MM.1S (cell line): Measurements from ENCODE around the gene PTTG1IP.

Experiments used
- DNase-seq: peaks from one replicate; pipeline ENCODE4 v3.0.0-alpha.2; 2015
- H2AFZ ChIP-seq: fragments of 300-600 bp; sonication (generic); 2 replicates; pipeline ENCODE4 v1.6.0; 2016; ENCODE audit warnings: antibody characterized with exemption, low read length
- H3F3A ChIP-seq: fragments of 300-600 bp; sonication (generic); 2 replicates; pipeline ENCODE4 v1.6.1; 2016; ENCODE audit warnings: mild to moderate bottlenecking, antibody characterized with exemption, low read length, moderate library complexity, mixed read lengths; ENCODE audit not compliant: insufficient read depth
- H3K27ac ChIP-seq: fragments of 300-600 bp; sonication (generic); 2 replicates; pipeline ENCODE4 v1.5.1; 2016; ENCODE audit warnings: mild to moderate bottlenecking, low read length
- H3K27me3 ChIP-seq: fragments of 300-600 bp; sonication (generic); replicated peaks from 2 replicates; pipeline ENCODE4 v1.6.0; 2016; ENCODE audit warnings: low read length; ENCODE audit not compliant: insufficient read depth
- H3K36me3 ChIP-seq: fragments of 300-600 bp; sonication (generic); replicated peaks from 2 replicates; pipeline ENCODE4 v1.6.1; 2016; ENCODE audit warnings: mild to moderate bottlenecking, low read length, mixed read lengths; ENCODE audit not compliant: insufficient read depth
- H3K4me1 ChIP-seq: fragments of 300-600 bp; sonication (generic); 2 replicates; pipeline ENCODE4 v1.6.1; 2016; ENCODE audit warnings: low read length, mixed read lengths
- H3K4me2 ChIP-seq: fragments of 300-600 bp; sonication (generic); 2 replicates; pipeline ENCODE4 v1.6.0; 2016; ENCODE audit warnings: low read depth, low read length
- H3K4me3 ChIP-seq: fragments of 300-600 bp; sonication (generic); 2 replicates; pipeline ENCODE4 v1.5.1; 2016; ENCODE audit warnings: low read length, mixed read lengths
- H3K79me2 ChIP-seq: fragments of 300-600 bp; sonication (generic); 2 replicates; pipeline ENCODE4 v1.6.1; 2016; ENCODE audit warnings: mixed run types, low read length, mixed read lengths
- H3K9ac ChIP-seq: fragments of 300-600 bp; sonication (generic); 2 replicates; pipeline ENCODE4 v1.6.1; 2016; ENCODE audit warnings: low read length, mixed read lengths
- H3K9me2 ChIP-seq: fragments of 300-600 bp; sonication (generic); replicated peaks from 2 replicates; pipeline ENCODE4 v1.6.1; 2016; ENCODE audit warnings: mild to moderate bottlenecking, low read length, mixed read lengths; ENCODE audit not compliant: insufficient read depth
- H3K9me3 ChIP-seq: fragments of 300-600 bp; sonication (generic); replicated peaks from 2 replicates; pipeline ENCODE4 v1.6.1; 2016; ENCODE audit warnings: mild to moderate bottlenecking, low read length, mixed read lengths; ENCODE audit not compliant: insufficient read depth
- H4K20me1 ChIP-seq: fragments of 300-600 bp; sonication (generic); 2 replicates; pipeline ENCODE4 v1.6.1; 2016; ENCODE audit warnings: mild to moderate bottlenecking, low read length, moderate library complexity, mixed read lengths; ENCODE audit not compliant: insufficient read depth
- CTCF ChIP-seq: fragments of 300-600 bp; sonication (generic); IDR thresholded peaks from 2 replicates; pipeline ENCODE4 v1.5.1; 2016; ENCODE audit warnings: antibody characterized with exemption, low read length, mixed read lengths
- EZH2 ChIP-seq: fragments of 300-600 bp; sonication (generic); optimal IDR thresholded peaks from 2 replicates; pipeline ENCODE3; 2017; ENCODE audit warnings: low read depth, mild to moderate bottlenecking, antibody characterized with exemption, low read length, mixed read lengths
- EZH2phosphoT487 ChIP-seq: fragments of 300-600 bp; sonication (generic); IDR thresholded peaks from 2 replicates; pipeline ENCODE4 v1.6.1; 2018; ENCODE audit warnings: antibody characterized with exemption, low read length

PTTG1IP gene

GRCh38 chr21:44855572-44855971 is 17.9 kb downstream of the PTTG1IP start:
- H4K20me1 ChIP-seq, result no peaks in the 10 kb centered on the region
- DNase-seq, result no peak
- H3F3A ChIP-seq, result no peaks in the 10 kb centered on the region
- no peak overlapping the region for H3K4me3 ChIP-seq
- H3K27ac ChIP-seq, result no peak overlapping the region
- no peaks in the 10 kb centered on the region for H3K9me3 ChIP-seq
- no peaks in the 10 kb centered on the region for H3K9me2 ChIP-seq
- no peak overlapping the region for H2AFZ ChIP-seq
- H3K27me3 ChIP-seq, result no peaks in the 10 kb centered on the region
- H3K4me2 ChIP-seq, result no peak overlapping the region
- H3K4me1 ChIP-seq, result no peaks in the 10 kb centered on the region
- H3K9ac ChIP-seq, result no peak overlapping the region
- peaks cover 11% of the 10 kb centered on the region; the same call in 1 of the 2 replicates for H3K79me2 ChIP-seq
- TF ChIP-seq EZH2phosphoT487 (no peak), CTCF (no peak), EZH2 (no peak)
- H3K36me3 ChIP-seq, result 0 out of 2 replicates have a peak, but pooled peaks cover 2% of the 10 kb centered on the region

- Histone ChIP-seq H3K27ac (no peak overlapping the region), H2AFZ (no peak overlapping the region), H3K4me1 (no peaks in the 10 kb centered on the region), H3K9me2 (no peaks in the 10 kb centered on the region), H3K9ac (no peak overlapping the region), H4K20me1 (no peaks in the 10 kb centered on the region), H3K36me3 (0 out of 2 replicates have a peak, but pooled peaks cover 5% of the 10 kb centered on the region), H3K4me2 (no peak overlapping the region), H3K27me3 (no peaks in the 10 kb centered on the region), H3K79me2 (peaks cover 11% of the 10 kb centered on the region; the same call in 1 of the 2 replicates), H3K9me3 (no peaks in the 10 kb centered on the region), H3F3A (no peaks in the 10 kb centered on the region), H3K4me3 (no peak overlapping the region)
- peak; percentile 2 for DNase-seq
- TF ChIP-seq EZH2 (no peak), EZH2phosphoT487 (no peak), CTCF (no peak)
These were observed 18.6 kb downstream of the PTTG1IP start for GRCh38 chr21:44854664-44855446.

- Histone ChIP-seq H3K4me2 (no peak overlapping the region), H3K79me2 (peaks cover 7% of the 10 kb centered on the region; the same call in 1 of the 2 replicates), H4K20me1 (no peaks in the 10 kb centered on the region)
These were observed 19.2 kb downstream of the PTTG1IP start for GRCh38 chr21:44854391-44854663.

More at GRCh38 chr21:44854391-44854663, 19.2 kb downstream of the PTTG1IP start:
- no peak for DNase-seq
- H3K27me3 ChIP-seq, result no peaks in the 10 kb centered on the region
- H3K36me3 ChIP-seq, result 0 out of 2 replicates have a peak, but pooled peaks cover 9% of the 10 kb centered on the region
- H3K4me3 ChIP-seq, result no peak overlapping the region
- H2AFZ ChIP-seq, result no peak overlapping the region
- H3K9ac ChIP-seq, result no peak overlapping the region
- TF ChIP-seq EZH2 (no peak), EZH2phosphoT487 (no peak)
- no peaks in the 10 kb centered on the region for H3K4me1 ChIP-seq
- H3K9me2 ChIP-seq, result no peaks in the 10 kb centered on the region
- H3F3A ChIP-seq, result no peaks in the 10 kb centered on the region
- H3K27ac ChIP-seq, result no peak overlapping the region
- no peaks in the 10 kb centered on the region for H3K9me3 ChIP-seq
